GM21528 (cell line): ENCODE results near the gene EPB41L1.

Source experiments
- ATAC-seq: cut with Tn5 transposase; IDR thresholded peaks from one replicate; pipeline ENCODE4 v1.9.1; 2021; ENCODE audit warnings: mild to moderate bottlenecking, moderate library complexity; ENCODE audit not compliant: unreplicated experiment, low FRiP score

EPB41L1 gene

DNA sequence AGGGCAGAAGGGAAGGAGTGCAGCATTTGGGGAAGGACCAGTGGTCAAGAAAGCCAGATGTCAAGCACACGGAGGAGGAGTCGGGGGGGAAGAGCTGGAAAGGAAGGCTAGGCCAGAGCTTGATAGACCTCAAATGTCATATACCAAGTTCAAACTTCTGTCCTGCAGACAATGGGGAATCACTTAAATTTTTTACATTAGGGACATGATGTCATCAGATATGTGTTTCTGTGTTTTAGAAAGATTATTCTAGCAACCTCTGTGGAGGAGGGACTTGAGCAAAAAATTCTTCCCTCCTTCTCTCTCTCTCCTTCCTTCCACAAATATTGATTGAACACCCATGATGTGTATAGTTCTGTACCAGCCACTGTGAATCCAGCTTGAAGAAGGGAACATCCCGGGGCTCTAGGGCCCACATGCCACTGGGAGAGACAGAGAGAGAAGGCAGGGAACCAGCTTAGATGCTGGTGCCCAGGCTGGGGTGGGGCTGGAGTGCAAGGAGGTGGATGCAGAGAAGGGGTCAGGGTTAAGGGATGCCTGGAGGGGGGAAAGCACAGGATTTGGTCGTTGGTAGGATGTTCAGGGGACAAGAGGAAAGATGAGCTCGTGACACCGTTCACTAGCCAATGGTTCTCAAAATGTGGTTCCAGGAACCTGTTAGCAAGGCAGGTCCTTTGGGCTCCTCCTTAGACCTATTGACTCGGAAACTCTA lies 61.9 kb downstream of the EPB41L1 start:
- ATAC-seq = no peak

DNA sequence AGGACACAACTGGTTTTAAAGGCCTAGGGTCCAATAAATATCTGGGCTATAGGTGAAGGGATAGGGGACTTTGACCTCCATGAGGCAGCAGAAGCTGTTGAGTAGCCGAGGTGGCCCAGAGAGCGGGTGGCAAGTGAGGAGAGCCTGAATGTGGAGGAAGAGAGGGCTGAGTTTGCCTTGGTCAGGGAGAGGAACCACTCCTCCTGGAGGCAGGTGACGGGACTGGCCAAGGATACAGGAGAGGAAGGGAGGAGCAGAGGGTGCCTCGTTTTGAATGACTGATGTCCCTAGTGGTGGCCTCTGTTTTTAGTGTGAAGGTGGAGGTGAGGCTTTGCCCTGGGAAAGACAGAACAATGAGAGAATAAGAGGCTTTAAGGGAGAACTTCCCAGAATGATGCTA lies 62.7 kb downstream of the EPB41L1 start:
- ATAC-seq = no peak

DNA sequence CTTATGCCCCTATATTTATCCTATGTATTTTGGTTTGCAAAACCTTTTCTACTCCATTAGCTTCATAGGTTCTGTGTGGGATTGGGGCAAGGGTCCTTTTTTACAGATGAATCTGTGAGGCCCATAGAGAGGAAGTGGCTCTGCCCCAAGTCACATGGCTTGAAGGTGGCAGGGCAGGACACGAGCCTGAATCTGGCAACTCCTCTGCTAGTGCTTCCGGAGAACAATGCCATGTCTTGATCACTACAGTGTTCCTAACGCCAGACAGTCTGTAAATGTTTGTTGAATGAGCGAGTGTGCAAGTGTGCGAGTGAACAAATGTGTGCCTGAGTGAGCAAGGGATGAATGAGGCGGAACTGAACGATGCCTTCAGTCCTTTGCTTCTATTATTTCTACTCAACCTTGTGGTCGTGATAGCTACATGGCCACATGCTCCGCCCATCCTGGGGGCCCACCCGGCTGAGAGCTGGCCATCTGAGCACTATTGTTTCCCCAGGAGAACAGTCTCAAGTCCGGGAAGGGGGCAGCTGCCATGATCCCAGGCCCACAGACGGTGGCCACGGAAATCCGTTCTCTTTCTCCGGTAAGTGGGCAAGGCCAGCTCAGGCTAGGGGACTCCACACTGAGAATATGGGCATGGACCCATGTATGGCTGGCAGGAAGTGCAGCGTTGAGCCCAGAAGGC lies 64.0 kb downstream of the EPB41L1 start:
- ATAC-seq = no peak

DNA sequence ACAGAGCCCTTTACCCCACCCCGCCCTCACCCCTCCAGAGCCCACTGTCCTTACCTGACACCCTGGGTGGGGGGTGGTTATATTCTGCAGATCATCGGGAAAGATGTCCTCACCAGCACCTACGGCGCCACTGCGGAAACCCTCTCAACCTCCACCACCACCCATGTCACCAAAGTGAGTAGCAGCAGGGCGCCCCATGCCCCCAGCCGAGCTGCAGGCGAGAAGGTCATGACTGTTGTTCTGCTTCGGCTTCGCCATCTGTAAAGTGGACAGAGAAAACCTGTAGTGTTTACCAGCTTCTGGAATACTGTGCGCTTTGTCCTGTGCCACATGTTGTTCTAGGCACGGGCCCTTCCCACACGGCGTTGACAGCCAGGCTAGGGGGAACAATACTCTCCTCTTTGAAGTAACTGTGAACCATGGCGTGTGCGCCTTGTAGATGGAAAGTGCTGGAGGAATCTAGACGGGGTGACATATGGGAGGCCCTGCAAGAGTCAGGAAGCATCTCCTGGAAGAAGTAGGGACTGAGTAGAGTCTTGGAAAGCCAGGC lies 65.2 kb downstream of the EPB41L1 start:
- no peak for ATAC-seq

DNA sequence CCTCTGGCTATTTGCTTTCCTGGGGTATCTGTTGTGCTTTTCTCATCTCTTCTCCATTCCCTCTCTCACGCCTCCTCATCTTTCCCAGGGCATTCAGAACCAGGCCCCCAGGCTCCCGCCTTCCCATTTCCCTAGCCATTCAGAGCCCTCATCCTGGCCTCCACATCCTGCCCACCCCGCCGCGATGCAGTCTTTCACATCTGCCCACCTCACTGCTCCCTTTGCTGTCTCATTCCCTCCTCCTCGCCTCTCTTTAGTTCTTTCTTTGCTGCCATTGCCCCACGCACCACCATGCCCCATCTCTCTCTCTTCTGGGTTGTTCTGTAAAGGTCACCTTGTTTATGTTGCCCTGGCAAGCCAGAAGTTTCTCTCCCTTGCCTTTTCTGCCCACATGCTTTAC lies 71.1 kb downstream of the EPB41L1 start:
- no peak for ATAC-seq

DNA sequence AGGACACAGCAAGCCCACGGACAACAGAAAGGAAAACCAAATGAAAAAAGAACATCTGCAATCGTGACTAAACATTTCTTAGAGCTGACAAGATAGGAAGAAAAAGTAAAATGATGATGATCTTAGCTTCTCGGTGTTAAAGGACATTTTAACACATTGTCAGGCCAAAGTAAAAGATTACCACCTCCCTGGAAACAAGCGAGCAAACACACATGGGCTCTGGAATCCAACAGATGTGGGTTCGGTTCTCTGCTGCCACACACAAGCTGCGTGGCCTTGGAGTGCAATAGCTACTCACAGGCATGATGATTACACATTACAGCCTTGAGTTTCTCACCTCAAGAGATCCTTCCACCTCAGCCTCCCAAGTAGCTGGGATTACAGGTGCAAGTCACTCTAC lies 74.2 kb downstream of the EPB41L1 start:
- no peak for ATAC-seq

DNA sequence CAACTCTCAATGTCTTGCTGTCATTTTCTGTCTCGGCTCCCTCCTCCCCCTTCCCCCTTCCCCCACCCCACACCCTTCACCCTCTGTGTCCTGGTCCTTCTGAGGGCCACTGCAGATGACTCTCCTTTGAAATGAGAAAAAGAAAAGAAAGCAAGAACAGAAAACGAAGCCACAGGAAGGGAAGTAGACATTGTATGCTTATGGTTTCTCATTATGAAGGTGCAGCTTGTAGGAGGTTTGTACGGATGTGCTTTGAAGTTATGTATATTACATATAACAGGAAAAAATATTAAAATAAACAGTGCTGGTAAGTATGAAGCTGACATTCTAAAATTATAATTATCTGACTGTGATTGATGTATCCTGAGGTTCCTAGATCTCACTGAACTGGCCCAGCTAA lies 75.5 kb downstream of the EPB41L1 start:
- no peak for ATAC-seq

DNA sequence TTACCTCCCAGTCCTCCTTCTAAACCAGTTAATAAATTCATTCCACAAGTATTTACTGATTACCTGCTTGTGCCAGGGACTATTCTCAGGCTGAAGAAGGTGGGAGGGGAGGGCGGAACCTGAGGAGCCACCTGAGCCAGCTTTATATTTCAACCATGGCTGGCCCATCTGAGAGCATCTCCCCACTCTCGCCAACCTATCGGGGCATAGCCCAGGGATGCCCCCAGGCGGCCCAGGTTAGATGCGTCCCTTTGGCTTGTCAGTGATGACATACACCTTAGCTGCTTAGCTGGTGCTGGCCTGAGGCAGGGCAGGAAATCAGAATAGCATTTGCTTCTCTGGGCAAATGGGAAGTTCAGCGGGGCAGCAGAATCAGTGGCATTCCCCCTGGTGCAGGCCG lies 76.8 kb downstream of the EPB41L1 start:
- no peak for ATAC-seq

DNA sequence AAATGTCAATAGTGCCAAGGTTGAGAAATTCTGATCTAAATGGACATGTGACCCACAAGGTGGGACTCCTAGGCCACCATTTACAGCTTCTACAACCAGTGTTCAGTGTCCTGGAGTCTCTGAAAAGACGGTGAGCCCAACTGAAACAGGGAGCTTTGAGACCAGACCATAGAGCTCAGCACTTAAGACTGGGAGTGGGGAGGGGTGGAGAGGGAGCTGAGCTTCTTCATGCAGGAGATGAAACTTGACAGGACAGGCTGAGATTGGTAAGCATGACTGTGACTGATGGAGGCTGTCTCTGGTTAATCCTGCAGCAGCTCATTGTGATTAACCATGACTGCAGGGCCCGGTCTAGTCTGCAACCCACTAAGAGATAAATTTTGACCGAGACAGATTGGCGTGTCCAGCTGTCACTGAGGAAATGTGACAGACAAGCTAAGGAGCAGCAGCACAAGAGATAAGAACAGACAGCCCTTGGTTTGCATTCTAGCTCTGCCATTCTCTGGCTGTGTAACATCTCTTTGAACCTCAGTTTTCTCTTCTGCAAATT lies 80.3 kb downstream of the EPB41L1 start:
- ATAC-seq = no peak

DNA sequence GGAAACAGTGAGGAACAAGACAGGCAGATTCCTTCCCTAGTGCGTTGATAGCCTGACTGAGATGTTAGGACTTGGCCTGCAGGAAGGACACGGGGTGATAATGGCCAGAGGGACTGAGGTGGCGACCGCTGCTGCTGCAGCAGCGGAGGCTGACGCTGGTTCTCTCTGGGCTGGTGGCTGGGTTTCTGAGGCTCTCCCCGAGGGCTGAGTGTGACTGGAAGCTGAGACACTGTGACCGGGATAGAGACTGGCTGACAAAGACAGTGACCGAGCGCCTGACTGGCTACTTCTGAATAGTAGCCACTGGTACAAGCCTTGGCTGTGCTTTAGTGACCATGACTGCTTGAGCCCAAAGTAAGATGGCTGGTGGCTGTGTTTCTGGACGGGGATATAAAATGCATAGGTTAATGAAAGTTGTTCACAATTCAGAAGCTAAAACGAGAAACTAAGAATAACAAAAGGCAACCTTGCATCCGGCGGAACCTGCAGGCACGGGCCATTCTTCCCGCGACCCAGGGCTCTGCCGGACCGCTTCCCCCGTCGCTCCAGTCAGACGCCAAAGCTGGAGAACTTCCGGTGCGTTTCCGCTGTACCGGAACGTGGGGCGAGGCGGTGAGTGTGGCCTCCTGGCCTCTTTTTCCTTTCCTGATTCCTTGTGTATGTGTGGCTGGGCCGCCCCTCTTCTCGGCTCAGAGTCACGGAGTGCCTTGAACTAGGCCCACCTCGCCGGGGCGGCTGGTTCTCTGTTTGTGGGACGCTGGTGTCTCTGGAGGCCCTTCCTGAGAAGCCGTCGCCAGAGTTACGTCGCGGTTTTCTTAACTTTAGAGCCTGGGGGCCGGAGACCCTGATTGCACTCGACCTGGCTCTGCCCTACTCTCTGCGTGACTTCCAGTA lies 81.6 kb downstream of the EPB41L1 start, which contains the start of gene AAR2:
Gene AAR2 (plus strand): TSS at position 587 of the 894 bp plus-strand sequence. CDS start 3,391 bp downstream, outside the sequence.
- peak; percentile 73 for ATAC-seq

DNA sequence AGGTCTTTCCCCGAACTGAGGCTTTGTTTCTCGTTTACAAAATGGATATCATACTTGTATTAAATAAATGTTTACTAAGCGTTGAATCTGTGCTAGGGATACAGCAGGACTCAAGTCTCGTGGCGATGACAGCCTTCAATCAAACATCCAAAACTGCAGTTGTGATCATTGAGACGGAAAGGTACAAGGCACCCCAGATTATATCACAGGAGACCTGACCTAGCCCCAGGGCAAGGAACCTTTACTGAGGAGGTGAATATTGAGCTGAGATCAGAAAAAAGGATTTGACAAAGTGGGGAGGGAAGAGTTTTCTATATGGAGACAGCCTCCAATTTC lies 82.2 kb downstream of the EPB41L1 start:
- ATAC-seq = no peak

DNA sequence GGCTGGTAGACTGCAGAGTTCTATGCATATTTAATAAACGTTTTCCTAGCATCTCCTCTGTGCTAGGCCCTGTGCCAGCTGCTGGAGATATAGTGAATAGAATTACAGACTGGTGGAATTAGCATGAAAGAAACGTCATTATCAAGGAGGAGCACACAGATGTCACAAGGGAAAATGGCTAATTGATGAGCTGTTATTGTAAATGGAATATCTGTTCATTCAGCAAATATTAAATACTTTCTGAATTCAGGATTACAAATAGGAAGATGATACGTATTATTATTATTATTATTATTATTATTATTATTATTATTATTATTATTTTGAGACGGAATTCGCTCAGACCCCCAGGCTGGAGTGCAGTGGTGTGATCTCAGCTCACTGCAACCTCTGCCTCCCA lies 82.9 kb downstream of the EPB41L1 start:
- no peak for ATAC-seq

DNA sequence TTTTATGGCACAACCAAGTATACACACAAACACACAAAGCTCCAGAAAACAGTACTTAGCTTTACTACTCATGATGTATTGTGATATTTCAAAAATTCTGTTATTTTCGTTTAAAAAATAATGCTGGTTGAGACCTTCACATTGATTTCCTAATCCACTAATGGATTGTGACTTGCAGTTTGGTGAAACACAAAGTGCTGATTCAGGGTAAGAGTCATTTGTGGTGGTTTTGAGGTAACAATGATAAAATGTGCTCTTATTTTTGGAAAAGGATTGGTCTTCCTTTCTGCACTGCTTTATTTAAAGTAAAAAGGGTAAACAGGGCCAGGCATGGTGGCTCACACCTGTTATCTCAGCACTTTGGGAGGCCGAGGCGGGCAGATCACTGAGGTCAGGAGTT lies 83.6 kb downstream of the EPB41L1 start:
- ATAC-seq = no peak

DNA sequence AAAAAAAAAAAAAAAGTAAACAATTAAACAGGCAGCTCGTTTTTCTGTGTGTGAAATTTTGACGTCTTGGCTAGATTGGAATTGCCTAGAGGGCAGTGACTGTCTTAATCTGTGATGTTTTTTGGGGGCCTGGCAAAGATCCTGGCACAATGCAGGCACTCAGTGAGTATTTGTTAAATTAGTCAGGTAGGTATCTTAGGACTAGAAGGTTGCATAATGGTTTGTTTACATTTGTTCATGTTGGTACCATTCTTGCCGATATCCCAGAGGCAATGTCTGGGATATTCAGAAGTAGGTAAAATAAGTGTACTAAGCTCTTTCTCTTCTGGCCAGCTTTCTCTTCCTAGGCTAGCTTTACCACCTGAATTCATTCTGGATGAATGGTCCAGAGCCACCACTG lies 84.2 kb downstream of the EPB41L1 start:
- ATAC-seq = no peak

DNA sequence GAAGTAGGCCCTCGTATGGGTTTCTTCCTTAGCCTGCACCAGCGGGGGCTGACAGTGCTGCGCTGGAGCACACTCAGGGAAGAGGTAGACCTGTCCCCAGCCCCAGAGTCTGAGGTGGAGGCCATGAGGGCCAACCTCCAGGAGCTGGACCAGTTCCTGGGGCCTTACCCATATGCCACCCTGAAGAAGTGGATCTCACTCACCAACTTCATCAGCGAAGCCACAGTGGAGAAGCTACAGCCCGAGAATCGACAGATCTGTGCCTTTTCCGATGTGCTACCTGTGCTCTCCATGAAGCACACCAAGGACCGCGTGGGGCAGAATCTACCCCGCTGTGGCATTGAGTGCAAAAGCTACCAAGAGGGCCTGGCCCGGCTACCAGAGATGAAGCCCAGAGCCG lies 85.5 kb downstream of the EPB41L1 start:
- no peak for ATAC-seq

DNA sequence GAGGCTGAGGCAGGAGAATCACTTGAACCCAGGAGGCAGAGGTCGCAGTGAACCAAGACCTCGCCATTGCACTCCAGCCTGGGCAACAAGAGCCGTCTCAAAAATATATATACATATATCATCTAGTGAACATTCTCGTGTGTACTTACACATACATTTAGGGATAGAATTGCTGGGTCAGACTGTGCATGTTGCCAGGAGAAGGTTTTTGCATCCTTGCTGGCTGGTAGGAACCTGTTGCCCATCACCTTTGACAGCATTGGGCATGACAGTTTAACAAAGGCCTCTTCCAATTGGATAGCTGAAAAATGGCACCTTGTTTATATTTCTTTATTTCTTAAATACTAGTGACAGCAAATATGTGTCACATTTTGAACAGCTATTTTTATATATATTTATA lies 87.1 kb downstream of the EPB41L1 start:
- no peak for ATAC-seq

DNA sequence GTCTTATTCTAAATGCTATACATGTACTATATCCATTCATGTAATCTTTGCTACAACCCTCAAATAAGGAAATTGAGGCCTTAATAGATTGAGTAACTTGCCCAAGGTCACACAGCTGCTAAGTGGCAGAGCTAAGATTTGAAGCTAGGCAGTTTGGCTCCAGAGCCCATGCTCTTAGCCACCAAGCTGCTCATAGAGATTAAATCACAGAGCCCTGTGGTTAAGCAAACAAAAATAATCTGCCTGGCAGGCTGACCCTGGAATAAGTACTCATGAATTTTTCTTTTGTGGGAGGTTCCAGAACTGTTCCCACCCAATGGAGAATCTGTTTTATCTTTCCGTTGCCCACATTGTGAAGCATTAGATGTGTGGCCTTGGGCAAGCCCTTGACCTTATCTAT lies 89.2 kb downstream of the EPB41L1 start:
- no peak for ATAC-seq

DNA sequence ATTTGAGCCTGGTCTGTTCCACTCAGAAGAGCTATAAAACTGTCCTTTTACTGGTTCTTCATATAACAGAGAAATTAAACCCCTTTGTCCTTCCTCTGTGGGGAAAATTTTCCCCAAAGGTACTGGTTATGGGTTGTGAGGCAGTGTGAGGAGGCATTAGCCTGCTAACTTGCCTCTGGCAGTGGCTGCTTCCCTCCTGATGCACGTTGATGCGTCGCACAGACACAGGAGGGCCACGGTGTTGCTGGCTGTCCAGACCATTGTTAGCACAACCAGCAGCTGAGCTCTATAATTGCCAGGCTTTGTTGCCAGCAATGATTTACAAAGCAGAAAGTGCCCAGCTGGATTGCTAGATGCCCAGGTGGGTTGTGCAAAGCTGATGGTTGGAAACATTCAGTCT lies 91.9 kb downstream of the EPB41L1 start:
- ATAC-seq = no peak

DNA sequence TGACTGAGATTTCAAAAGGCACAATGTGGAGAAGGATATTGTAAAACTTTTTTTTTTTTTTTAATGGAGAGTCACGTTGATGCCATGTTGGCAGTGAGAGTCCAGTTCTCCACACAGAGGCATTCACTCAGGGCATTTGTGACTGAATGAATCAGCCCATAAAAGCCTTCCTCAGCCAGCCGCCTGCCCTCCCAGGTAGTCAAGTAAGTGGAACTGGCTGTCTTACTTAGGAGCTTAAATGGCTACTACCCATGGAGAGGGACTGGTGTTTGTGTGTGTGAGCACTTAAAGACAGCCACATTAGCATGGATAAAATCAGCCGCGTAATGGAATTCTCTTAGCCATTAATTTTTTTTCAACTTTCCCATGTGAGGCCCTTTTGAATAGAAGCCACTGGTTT lies 94.3 kb downstream of the EPB41L1 start:
- ATAC-seq = no peak

DNA sequence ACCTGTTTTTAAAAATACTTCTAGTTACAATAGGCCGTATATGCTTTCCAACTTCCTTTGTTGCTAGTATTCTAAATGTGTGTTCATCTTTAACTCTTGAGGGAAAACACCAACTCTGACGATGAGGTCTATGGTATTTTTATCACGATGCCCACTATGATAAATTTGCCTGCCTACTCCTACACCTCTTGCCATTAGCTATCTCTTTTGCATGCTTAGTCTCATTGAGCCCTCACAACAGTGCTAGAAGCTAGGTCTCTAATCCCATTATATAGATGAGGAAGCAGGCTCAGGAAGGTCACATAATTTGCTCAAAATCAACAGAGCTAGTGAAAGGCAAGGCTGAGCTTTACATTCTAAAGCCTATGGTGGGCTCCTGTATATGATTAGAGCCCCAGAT lies 94.9 kb downstream of the EPB41L1 start:
- ATAC-seq = no peak

DNA sequence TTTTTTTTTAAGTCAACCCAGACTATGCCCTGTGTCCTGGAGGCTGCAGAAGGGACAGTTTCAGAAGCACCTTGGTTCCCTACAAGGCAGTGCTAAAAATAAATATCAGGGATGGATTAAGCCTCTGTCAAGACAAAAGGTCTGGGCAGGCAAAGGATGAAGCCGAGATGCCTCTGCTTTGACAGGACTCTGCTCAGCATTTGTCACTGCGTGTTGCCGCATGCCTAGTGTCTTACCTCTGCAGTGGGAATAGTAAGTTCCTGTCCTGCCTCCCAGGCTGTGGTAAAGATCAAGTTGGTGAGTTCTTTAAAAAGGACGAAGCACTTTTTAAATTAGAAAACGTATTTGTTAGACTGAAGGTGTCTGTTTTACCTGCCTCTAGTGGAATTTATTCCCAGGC lies 96.9 kb downstream of the EPB41L1 start:
- no peak for ATAC-seq
